H9 (cell line): Measurements from ENCODE around the gene CAMK1G. TPM values are rescaled to one million over a fixed set of nuclear protein-coding genes. Genes with fewer than 3 reads are reported as not detected.

Experiments
- DNase-seq: peaks from one replicate; pipeline ENCODE4 v3.0.0-alpha.2; 2017
- H2AFZ ChIP-seq: one replicate; pipeline ENCODE4 v1.6.1; 2013; ENCODE audit warnings: mild to moderate bottlenecking, low read length, control low read depth, moderate library complexity
- H2AK5ac ChIP-seq: 2 replicates; pipeline ENCODE4 v1.6.1; 2013; ENCODE audit warnings: low read length, control low read depth, mixed read lengths; ENCODE audit not compliant: insufficient read length
- H2BK120ac ChIP-seq: one replicate; pipeline ENCODE4 v1.6.1; 2013; ENCODE audit warnings: low read depth, mild to moderate bottlenecking, low read length, control low read depth, inconsistent platforms; ENCODE audit not compliant: poor library complexity, severe bottlenecking
- H2BK12ac ChIP-seq: 2 replicates; pipeline ENCODE4 v1.6.1; 2013; ENCODE audit warnings: low read length, control low read depth, mixed read lengths, low read depth; ENCODE audit not compliant: insufficient read length
- H2BK15ac ChIP-seq: 2 replicates; pipeline ENCODE4 v1.6.1; 2013; ENCODE audit warnings: low read depth, low read length, control low read depth
- H2BK20ac ChIP-seq: one replicate; pipeline ENCODE4 v1.6.1; 2013; ENCODE audit warnings: low read depth, mild to moderate bottlenecking, low read length, control low read depth, inconsistent platforms; ENCODE audit not compliant: poor library complexity, severe bottlenecking
- H2BK5ac ChIP-seq: 2 replicates; pipeline ENCODE4 v1.6.1; 2013; ENCODE audit warnings: low read length, control low read depth, mixed read lengths; ENCODE audit not compliant: insufficient read length
- H3K14ac ChIP-seq: 2 replicates; pipeline ENCODE4 v1.6.1; 2013; ENCODE audit warnings: low read length, control low read depth; ENCODE audit not compliant: insufficient read depth
- H3K18ac ChIP-seq: 2 replicates; pipeline ENCODE4 v1.6.1; 2013; ENCODE audit warnings: low read depth, mild to moderate bottlenecking, mixed read lengths, low read length, control low read depth; ENCODE audit not compliant: insufficient read length
- H3K23ac ChIP-seq: 2 replicates; pipeline ENCODE4 v1.6.1; 2013; ENCODE audit warnings: low read length, control low read depth, mixed read lengths, low read depth; ENCODE audit not compliant: insufficient read length
- H3K23me2 ChIP-seq: 2 replicates; pipeline ENCODE4 v1.6.1; 2013; ENCODE audit warnings: low read depth, mild to moderate bottlenecking, mixed read lengths, low read length, control low read depth; ENCODE audit not compliant: insufficient read length, poor library complexity, severe bottlenecking
- H3K27ac ChIP-seq: 2 replicates; pipeline ENCODE4 v1.5.1; 2013; ENCODE audit warnings: low read length, control low read depth, mixed read lengths, low read depth; ENCODE audit not compliant: insufficient read length
- H3K27me3 ChIP-seq: 2 replicates; pipeline ENCODE4 v1.6.1; 2013; ENCODE audit warnings: low read length, control low read depth, inconsistent platforms; ENCODE audit not compliant: insufficient read depth
- H3K4ac ChIP-seq: 2 replicates; pipeline ENCODE4 v1.6.1; 2013; ENCODE audit warnings: low read depth, mild to moderate bottlenecking, control low read depth, inconsistent platforms, low read length, moderate library complexity
- H3K4me1 ChIP-seq: 2 replicates; pipeline ENCODE4 v1.6.1; 2013; ENCODE audit warnings: low read length, control low read depth, inconsistent platforms; ENCODE audit not compliant: insufficient read depth
- H3K4me2 ChIP-seq: 2 replicates; pipeline ENCODE4 v1.6.1; 2013; ENCODE audit warnings: low read length, control low read depth, mixed read lengths; ENCODE audit not compliant: insufficient read length, insufficient read depth
- H3K56ac ChIP-seq: 2 replicates; pipeline ENCODE4 v1.6.1; 2013; ENCODE audit warnings: low read depth, mild to moderate bottlenecking, mixed read lengths, low read length, control low read depth; ENCODE audit not compliant: insufficient read length
- H3K79me1 ChIP-seq: 2 replicates; pipeline ENCODE4 v1.6.1; 2013; ENCODE audit warnings: low read depth, mild to moderate bottlenecking, moderate library complexity, low read length, control low read depth, inconsistent platforms; ENCODE audit not compliant: insufficient read depth, poor library complexity, severe bottlenecking
- H3K79me2 ChIP-seq: 2 replicates; pipeline ENCODE4 v1.6.1; 2013; ENCODE audit warnings: low read length, control low read depth, inconsistent platforms; ENCODE audit not compliant: insufficient read depth
- H3K9ac ChIP-seq: 2 replicates; pipeline ENCODE4 v1.6.1; 2013; ENCODE audit warnings: low read length, control low read depth, mixed read lengths; ENCODE audit not compliant: insufficient read length; ENCODE audit errors: extremely low read depth
- H3K9me3 ChIP-seq: one replicate; pipeline ENCODE4 v1.6.1; 2013; ENCODE audit warnings: low read depth, low read length, inconsistent platforms; ENCODE audit not compliant: control insufficient read depth
- H3T11ph ChIP-seq: one replicate; pipeline ENCODE4 v1.6.1; 2013; ENCODE audit warnings: mild to moderate bottlenecking, low read length, control low read depth, inconsistent platforms
- H4K20me1 ChIP-seq: one replicate; pipeline ENCODE4 v1.6.1; 2013; ENCODE audit not compliant: control insufficient read depth, insufficient read length, insufficient read depth
- H4K5ac ChIP-seq: 2 replicates; pipeline ENCODE4 v1.6.1; 2013; ENCODE audit warnings: low read depth, mild to moderate bottlenecking, mixed read lengths, low read length, control low read depth; ENCODE audit not compliant: insufficient read length
- H4K8ac ChIP-seq: replicated peaks from 2 replicates; pipeline ENCODE4 v1.6.1; 2013; ENCODE audit warnings: low read length, control low read depth, mixed read lengths, low read depth; ENCODE audit not compliant: insufficient read length
- H4K91ac ChIP-seq: 2 replicates; pipeline ENCODE4 v1.6.1; 2013; ENCODE audit warnings: low read depth, mild to moderate bottlenecking, moderate library complexity, mixed read lengths, low read length, control low read depth; ENCODE audit not compliant: insufficient read length
- H3K27ac Mint-ChIP-seq, 3 experiments: 2 replicates in 2 of 3; 3 replicates in 1 of 3; pipeline ENCODE4 v1.8.0; 2020 to 2021; ENCODE audit warnings: mixed read lengths in 3 of 3, mild to moderate bottlenecking in 1 of 3, moderate library complexity in 1 of 3
- H3K27me3 Mint-ChIP-seq: 2 replicates; pipeline ENCODE4 v1.8.0; 2021; ENCODE audit warnings: low read depth, mild to moderate bottlenecking, moderate library complexity, mixed read lengths
- H3K36me3 Mint-ChIP-seq, 3 experiments: 2 replicates in 2 of 3; 3 replicates in 1 of 3; pipeline ENCODE4 v1.8.0; 2020 to 2021; ENCODE audit warnings: low read depth in 3 of 3, mixed read lengths in 3 of 3; ENCODE audit not compliant: insufficient read depth in 1 of 3
- H3K4me1 Mint-ChIP-seq, 2 experiments: 2 replicates each; pipeline ENCODE4 v1.8.0; 2020; ENCODE audit warnings: mixed read lengths in 2 of 2
- H3K4me3 Mint-ChIP-seq, 2 experiments: 2 replicates in 1 of 2; 3 replicates in 1 of 2; pipeline ENCODE4 v1.8.0; 2020 to 2021; ENCODE audit warnings: mild to moderate bottlenecking in 2 of 2, mixed read lengths in 2 of 2, moderate library complexity in 1 of 2
- H3K9me3 Mint-ChIP-seq, 2 experiments: 2 replicates in 1 of 2; 3 replicates in 1 of 2; pipeline ENCODE4 v1.8.0; 2020; ENCODE audit warnings: mild to moderate bottlenecking in 2 of 2, mixed read lengths in 2 of 2, moderate library complexity in 1 of 2
- WGBS: extraction: QIAGEN DNeasy Blood & Tissue Kit; methylation state at CpG from one replicate; pipeline ENCODE4 v1.1.7; 2013; ENCODE audit warnings: missing lambda C conversion rate, low lambda C conversion rate, mixed read lengths; ENCODE audit not compliant: insufficient read length; ENCODE audit errors: extremely low coverage; 5-methylcytosine and 5-hydroxymethylcytosine counted together
- total RNA-seq: library from RNA; stranded (reverse); gene quantifications from 2 replicates; pipeline ENCODE4 v1.2.1, GENCODE V29; 2021
- TF ChIP-seq, protein P1 (sequence below): fragments of 200-600 bp; sonication (generic); conservative IDR thresholded peaks from 3 replicates; pipeline ENCODE4 v1.8.0; 2021; ENCODE audit warnings: antibody characterized with exemption, mild to moderate bottlenecking

Gene CAMK1G
- total RNA-seq, 1 experiment from 2014 or later = 0.28 TPM

DNA sequence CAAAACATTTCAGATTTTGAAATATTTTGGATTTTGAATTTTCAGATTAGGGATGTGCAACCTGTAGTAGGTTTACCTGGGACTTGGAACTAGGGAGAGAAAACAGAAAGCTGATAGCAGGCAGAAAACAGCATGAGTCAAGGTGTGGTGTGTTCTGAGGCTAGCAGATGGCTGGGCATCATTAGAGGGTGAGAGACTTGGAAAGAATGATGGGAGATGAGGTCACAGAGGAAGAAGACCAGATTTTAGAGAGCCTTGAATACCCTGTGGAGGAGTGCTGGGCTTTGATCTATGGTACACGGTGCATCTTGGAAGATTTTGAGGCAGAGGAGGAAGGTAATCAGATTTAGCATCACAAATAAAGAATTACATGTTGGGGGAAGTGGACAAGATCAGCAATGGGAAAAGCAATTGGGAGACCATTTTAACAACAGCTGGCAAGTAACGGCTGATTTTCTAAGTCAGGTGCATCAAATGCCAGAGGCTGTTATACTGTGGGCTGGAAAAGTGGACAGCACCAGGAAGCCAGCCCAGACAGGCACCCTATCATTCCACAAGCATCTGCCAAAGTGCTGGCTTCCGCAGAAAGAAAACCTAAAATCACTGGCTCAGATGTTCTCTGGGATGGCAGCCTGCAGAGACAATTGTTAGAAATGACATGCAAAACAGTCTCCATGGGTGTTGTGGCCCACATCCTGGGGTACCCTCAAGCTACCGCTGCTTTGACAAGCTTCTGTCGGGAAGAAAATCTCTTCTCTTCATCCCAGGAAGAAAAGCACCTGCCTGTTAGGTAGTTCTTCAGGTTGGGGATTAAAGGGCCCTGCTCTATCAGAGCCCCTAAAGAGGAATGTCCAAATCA lies 30.9 kb upstream of the CAMK1G start:
- Histone ChIP-seq H3K23ac (no peak overlapping the region), H4K5ac (no peak overlapping the region), H2BK5ac (no peak overlapping the region), H3T11ph (no peak overlapping the region), H3K9me3 (no peaks in the 10 kb centered on the region), H3K4me2 (no peak overlapping the region), H4K20me1 (no peaks in the 10 kb centered on the region), H4K8ac (no peak overlapping the region), H2BK12ac (no peak overlapping the region), H3K27me3 (no peaks in the 10 kb centered on the region), H3K18ac (no peak overlapping the region), H2AFZ (no peak overlapping the region), H2BK15ac (no peak overlapping the region), H2BK20ac (no peak overlapping the region), H3K23me2 (no peaks in the 10 kb centered on the region), H4K91ac (no peak overlapping the region), H3K79me1 (no peaks in the 10 kb centered on the region), H3K4me1 (peaks cover 8% of the 10 kb centered on the region; the same call in 1 of the 2 replicates), H3K79me2 (no peaks in the 10 kb centered on the region), H2BK120ac (no peak overlapping the region), H3K14ac (no peak overlapping the region), H3K9ac (no peak overlapping the region), H3K27ac (no peak overlapping the region), H3K4ac (no peak overlapping the region), H3K56ac (no peak overlapping the region), H2AK5ac (no peak overlapping the region)
- no peak for DNase-seq
- no peak overlapping the region for H3K27ac Mint-ChIP-seq
- H3K9me3 Mint-ChIP-seq = no peaks in the 10 kb centered on the region; a peak in 1 of 5 replicates
- peaks cover 27 to 28% of the 10 kb centered on the region in 2 experiments for H3K4me1 Mint-ChIP-seq
- peaks cover 7% of the 10 kb centered on the region for H3K27me3 Mint-ChIP-seq
- no CpG with 5 or more reads among the region's 5 CpGs for WGBS
- no peaks in the 10 kb centered on the region for H3K36me3 Mint-ChIP-seq
- no peak overlapping the region for H3K4me3 Mint-ChIP-seq
- TF ChIP-seq, protein P1, sequence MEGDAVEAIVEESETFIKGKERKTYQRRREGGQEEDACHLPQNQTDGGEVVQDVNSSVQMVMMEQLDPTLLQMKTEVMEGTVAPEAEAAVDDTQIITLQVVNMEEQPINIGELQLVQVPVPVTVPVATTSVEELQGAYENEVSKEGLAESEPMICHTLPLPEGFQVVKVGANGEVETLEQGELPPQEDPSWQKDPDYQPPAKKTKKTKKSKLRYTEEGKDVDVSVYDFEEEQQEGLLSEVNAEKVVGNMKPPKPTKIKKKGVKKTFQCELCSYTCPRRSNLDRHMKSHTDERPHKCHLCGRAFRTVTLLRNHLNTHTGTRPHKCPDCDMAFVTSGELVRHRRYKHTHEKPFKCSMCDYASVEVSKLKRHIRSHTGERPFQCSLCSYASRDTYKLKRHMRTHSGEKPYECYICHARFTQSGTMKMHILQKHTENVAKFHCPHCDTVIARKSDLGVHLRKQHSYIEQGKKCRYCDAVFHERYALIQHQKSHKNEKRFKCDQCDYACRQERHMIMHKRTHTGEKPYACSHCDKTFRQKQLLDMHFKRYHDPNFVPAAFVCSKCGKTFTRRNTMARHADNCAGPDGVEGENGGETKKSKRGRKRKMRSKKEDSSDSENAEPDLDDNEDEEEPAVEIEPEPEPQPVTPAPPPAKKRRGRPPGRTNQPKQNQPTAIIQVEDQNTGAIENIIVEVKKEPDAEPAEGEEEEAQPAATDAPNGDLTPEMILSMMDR = no peak
